HG03520 (cell line): Measurements from ENCODE around the gene RNGTT.
"Not testable (repeated sequence)": the region's sequence is repeated elsewhere in the genome, so short reads cannot be mapped to it uniquely, and the experiment has no call there.

Experiments used
- ATAC-seq: cut with Tn5 transposase; IDR thresholded peaks from one replicate; pipeline ENCODE4 v1.9.1; 2021; ENCODE audit warnings: mild to moderate bottlenecking, moderate library complexity; ENCODE audit not compliant: unreplicated experiment

Gene RNGTT

GRCh38 chr6:88869263-88870020, 94.0 kb downstream of the RNGTT start:
- ATAC-seq: no peak

GRCh38 chr6:88867841-88868731, 95.3 kb downstream of the RNGTT start:
- ATAC-seq: no peak

- ATAC-seq: no peak
These were observed 96.6 kb downstream of the RNGTT start for GRCh38 chr6:88866856-88867255.

- no peak for ATAC-seq
These were observed 98.1 kb downstream of the RNGTT start for GRCh38 chr6:88865275-88865674.

GRCh38 chr6:88864359-88865054, 98.9 kb downstream of the RNGTT start:
- ATAC-seq: no peak

- no peak for ATAC-seq
These were observed 103.1 kb downstream of the RNGTT start for GRCh38 chr6:88860310-88860709.

GRCh38 chr6:88858455-88858854, 105.0 kb downstream of the RNGTT start:
- ATAC-seq: no peak

- no peak for ATAC-seq
These were observed 106.9 kb downstream of the RNGTT start for GRCh38 chr6:88856566-88856965.

GRCh38 chr6:88855541-88856147, 107.8 kb downstream of the RNGTT start:
- no peak for ATAC-seq

GRCh38 chr6:88852775-88853174, 110.6 kb downstream of the RNGTT start:
- no peak for ATAC-seq

GRCh38 chr6:88852000-88852399, 111.4 kb downstream of the RNGTT start:
- ATAC-seq: no peak

- no peak for ATAC-seq
These were observed 114.5 kb downstream of the RNGTT start for GRCh38 chr6:88848870-88849269.

- ATAC-seq: no peak
These were observed 120.4 kb downstream of the RNGTT start for GRCh38 chr6:88843040-88843439.

- no peak for ATAC-seq
These were observed 121.1 kb downstream of the RNGTT start for GRCh38 chr6:88842320-88842719.

GRCh38 chr6:88840796-88841539, 122.5 kb downstream of the RNGTT start:
- ATAC-seq: no peak

GRCh38 chr6:88840289-88840688, 123.1 kb downstream of the RNGTT start:
- ATAC-seq: no peak

GRCh38 chr6:88839280-88839679, 124.1 kb downstream of the RNGTT start:
- no peak for ATAC-seq

GRCh38 chr6:88835210-88835609, 128.2 kb downstream of the RNGTT start:
- ATAC-seq: no peak

- not testable (repeated sequence) for ATAC-seq
These were observed 130.3 kb downstream of the RNGTT start for GRCh38 chr6:88833071-88833470.

- not testable (repeated sequence) for ATAC-seq
These were observed 135.8 kb downstream of the RNGTT start for GRCh38 chr6:88827599-88827998.
